NCI-H2196 treated with DMSO at 0.1 percent for 48 hours (cell line): ENCODE measurements around the gene DNAAF1.
"Not testable (repeated sequence)": the region's sequence is repeated elsewhere in the genome, so short reads cannot be mapped to it uniquely, and the experiment has no call there.

Experiments used
- DNase-seq: peaks from one replicate; lab custom pipeline; 2025; ENCODE audit not compliant: unreplicated experiment; lab: John Stamatoyannopoulos, UW

DNAAF1 gene

DNA sequence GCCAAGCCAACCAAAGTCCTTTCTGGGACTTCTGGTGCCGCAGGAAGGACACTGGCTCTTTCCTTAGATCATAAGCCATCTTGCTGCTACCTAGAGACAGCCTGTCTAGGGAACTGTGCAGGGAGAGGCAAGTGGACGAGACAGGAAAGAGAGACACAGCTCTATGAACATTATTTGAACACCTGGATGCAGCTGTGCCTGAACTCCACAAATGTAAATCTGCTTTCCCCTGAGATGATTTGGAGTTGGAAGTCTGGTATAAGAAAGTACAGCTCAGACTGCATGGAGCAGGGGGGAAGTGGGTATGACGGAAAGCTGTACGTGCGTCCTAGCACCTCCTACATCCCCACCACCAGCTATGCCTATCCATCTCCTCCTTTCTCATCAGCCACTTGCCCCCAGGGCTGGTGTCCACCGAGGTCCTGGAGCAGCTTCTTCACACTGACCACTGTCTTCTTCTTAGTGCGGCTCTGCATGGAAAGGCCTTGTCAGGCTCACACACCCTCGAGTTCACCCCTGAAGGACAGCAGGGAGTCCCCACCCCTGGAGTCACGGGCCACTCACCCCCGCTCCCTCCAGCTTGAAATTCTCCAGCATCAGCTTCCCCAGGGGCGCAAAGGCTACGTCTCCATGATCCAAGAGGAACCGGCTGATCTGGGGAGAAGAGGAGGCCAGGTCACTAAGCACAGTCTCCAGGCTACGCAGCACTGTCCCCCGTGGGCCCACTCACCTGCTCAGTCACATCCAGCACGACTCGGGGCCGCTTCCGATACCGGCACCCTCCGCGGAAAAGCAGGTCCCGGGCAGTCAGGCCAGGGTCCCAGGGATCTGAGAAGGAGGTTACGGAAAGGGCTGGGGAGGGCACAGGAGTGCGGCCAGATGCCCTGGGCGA lies 37.8 kb downstream of the DNAAF1 start:
- no peak for DNase-seq

- no peak for DNase-seq
These were observed 38.4 kb downstream of the DNAAF1 start for GRCh38 chr16:84183572-84183875.

- no peak for DNase-seq
These were observed 38.9 kb downstream of the DNAAF1 start for GRCh38 chr16:84183911-84184591.

DNA sequence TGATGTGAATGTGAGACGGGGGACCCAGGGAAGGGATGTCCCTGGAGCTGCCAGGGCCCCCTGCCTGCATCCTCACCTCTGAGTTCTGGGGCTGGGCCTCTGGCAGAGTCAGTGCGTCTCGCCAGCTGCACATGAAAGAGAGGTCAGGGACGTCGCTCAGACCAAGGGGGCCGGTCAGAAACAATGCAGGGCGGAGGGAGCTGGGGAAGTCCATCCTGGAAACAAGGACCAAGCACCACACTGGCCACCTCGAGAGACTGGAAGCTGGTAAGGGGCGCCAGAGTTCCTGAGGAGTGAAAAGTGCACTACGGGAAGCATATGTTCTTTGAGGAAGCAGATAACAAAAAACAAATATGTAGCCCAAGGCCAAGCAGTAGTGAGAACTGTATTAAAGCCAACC lies 39.7 kb downstream of the DNAAF1 start:
- no peak for DNase-seq

DNA sequence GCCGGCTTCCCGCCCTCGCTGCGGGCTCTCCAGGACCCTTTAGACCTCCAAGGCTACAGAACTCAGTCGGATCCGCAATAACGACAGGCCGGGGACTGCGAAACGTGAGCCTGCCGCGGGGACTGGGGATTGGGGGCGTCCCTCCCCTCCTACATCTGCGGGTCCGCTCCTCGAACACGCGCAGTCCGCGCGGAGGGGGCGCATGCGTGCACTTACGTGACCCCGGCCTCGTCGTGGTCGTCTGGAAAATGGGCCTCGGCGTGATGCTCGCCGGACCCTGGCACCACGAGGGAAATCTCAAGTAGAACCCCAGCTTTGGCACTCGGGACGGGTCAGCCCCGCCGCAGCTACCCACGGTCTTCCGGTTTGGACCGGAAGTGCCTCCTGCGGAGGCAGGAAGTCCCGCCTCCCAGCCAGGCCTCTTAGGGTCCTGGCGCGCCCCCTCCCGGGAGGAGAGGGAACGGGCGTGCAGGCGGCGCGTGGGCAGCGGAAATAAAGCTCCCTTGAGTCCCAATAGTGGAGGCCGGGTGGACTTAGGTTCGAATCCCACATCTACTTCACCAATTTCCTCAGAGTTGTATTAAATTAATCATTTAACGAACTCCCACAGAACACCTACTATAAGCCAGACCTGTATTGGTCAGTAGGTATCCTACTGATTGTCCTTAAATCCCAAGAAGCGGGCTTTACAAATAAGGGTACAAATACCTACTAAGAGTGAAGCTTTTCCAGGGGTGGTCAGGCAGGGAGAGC lies 41.8 kb downstream of the DNAAF1 start, which contains the start of gene TAF1C:
TSS of gene TAF1C (minus strand) at position 373 of the 753 bp plus-strand sequence. CDS start 2,069 bp downstream, outside the sequence.
- DNase-seq: peak; percentile 44

- no peak for DNase-seq
These were observed 45.8 kb downstream of the DNAAF1 start, which contains the start of gene ADAD2 for GRCh38 chr16:84190731-84191388. Gene ADAD2 (plus strand): TSS chr16:84191157. CDS start chr16:84191231, 74 bp downstream.

- DNase-seq: no peak
These were observed 46.4 kb downstream of the DNAAF1 start for GRCh38 chr16:84191466-84191865.

DNA sequence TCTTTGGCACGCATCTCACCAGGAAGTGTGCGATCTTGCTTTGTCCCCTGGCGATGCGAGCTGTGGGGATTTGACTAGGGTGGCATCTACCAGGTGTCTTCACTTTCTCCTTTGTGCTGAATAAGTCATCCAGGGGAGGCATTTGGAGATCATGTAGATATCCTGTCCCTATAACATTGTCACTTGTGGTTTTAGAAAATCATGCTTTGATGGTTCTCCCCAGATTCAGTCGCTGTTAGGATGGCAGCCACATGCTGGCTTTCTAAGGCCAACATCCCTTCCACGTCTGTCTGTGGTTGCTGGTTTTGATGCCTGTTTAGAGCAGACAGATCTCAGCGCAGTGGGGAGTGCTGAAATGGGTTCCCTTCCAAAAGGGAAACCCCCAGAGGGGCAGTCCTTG lies 48.4 kb downstream of the DNAAF1 start:
- no peak for DNase-seq

GRCh38 chr16:84194018-84194417 lies 48.9 kb downstream of the DNAAF1 start:
- no peak for DNase-seq

- DNase-seq: no peak
These were observed 49.5 kb downstream of the DNAAF1 start for GRCh38 chr16:84194470-84195200.

DNA sequence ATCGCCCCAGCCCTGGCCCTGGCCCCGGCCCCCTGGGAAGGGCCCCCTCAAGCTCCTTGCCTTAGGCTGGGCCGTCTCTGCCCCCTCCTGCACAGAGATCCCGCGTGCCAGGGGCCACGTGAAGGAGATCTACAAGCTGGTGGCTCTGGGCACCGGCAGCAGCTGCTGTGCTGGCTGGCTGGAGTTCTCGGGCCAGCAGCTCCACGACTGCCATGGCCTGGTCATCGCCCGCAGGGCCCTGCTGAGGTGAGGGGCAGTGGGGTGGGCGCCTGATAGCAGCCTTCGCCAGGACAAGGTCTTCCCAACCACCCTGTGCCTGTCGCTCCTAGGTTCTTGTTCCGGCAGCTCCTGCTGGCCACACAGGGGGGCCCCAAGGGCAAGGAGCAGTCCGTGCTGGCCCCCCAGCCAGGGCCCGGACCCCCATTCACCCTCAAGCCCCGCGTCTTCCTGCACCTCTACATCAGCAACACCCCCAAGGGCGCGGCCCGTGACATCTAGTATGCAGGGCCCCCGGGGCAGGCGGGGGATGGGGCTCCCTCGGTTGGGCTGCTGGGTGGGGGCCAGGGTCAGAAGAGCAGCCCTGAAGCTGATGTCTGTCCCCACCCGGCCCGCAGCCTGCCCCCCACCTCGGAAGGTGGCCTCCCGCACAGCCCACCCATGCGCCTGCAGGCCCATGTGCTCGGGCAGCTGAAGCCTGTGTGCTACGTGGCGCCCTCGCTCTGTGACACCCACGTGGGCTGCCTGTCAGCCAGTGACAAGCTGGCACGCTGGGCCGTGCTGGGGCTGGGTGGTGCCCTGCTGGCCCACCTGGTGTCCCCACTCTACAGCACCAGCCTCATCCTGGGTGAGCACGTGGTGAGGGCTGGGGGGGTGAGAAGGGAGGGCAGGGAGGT lies 50.3 kb downstream of the DNAAF1 start:
- no peak for DNase-seq

- DNase-seq: no peak
These were observed 51.0 kb downstream of the DNAAF1 start for GRCh38 chr16:84196101-84196500.

DNA sequence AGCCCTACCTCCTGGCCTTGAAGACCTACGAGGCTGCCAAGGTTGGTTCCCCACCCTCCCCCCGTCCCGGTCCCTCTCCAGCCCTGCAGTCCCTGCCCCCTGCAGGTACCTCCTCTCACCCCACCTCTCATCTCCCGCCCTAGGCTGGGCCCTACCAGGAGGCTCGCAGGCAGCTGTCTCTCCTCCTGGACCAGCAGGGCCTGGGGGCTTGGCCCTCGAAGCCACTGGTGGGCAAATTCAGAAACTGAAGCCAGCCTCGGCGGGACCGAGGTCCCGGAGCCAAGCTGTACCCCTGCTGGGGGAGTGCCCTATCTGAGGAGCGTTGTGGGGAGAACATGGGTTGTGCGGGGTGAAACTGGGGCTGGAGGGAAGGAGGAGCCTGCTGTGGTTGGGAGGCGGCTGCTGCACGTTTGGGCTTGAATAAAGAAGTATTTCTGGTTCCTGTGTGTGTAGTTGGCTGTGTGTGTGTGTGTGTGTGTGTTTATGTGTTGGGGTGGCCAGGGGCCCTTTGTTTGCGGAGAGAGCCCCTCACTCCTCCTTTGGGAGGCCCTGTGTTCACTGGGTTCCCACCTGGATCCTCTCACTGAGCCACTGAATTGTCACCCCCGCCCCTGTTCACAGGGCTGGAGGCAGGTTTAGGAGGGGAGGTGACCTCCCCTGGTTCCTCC lies 51.8 kb downstream of the DNAAF1 start:
- DNase-seq: no peak

DNA sequence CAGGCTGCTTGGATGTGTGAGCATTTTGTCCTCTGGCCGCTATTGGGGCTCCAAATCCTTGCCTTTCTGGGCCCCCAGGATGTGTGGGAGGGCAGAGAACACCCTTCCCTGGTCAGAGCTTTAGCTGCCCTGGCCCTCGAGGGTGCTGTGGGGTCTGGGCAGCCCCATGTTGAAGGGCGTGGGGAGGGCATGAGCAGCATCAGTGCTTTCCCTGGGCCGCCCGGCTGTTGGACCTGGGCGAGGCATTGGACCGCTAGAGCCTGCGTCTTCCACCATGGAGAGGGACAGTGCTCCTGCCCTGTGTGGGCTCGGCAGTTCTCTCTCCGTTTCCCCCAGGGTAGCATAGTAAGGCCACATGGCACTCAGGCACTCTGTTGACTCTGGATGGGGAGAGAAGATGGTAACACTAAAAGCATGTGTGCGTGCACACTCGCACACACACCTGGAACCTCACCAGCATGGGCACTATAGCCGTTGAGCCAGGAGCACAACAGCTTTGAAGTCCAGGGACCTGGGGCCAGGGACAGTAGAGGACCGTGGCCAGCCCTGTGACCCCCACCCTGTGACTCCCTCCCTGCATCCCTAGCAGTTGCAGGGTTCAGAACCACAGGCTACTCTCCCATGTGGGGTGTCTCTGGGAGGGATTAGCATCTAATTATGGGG lies 52.5 kb downstream of the DNAAF1 start:
- no peak for DNase-seq

- no peak for DNase-seq
These were observed 53.3 kb downstream of the DNAAF1 start for GRCh38 chr16:84198401-84198800.

GRCh38 chr16:84199097-84199496 lies 54.0 kb downstream of the DNAAF1 start:
- no peak for DNase-seq

DNA sequence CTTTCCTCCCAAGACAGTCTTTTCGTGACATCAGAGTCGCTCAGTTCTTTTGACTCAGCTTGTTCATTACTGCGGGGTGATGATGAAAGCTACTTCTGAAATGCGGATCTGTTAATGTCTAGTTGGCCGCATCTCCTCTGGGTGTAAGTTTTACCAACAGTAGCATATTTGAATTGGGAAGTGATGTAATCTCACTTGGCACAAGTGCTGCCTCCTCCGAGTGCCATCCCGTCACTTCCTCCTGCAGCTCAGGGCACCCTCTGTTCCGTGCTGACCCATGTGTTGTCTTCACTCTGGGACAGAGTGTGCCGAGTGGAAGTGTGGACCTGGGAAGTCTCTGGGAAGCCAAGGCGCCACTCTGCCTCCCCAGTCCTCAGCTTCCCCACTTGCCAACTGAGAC lies 54.8 kb downstream of the DNAAF1 start:
- DNase-seq: no peak

- DNase-seq: not testable (repeated sequence)
These were observed 59.4 kb downstream of the DNAAF1 start for GRCh38 chr16:84204551-84204950.
